GM10248 (cell line): ENCODE data around the gene ALKBH3.
A peak's percentile ranks its signal among the peaks of the same experiment; 100 is the strongest.

Experiments used
- CTCF ChIA-PET: fragments of 300-600 bp; sonication (Branson Sonifier 250); formaldehyde crosslinking; extraction: SDS; loops from one replicate; lab custom pipeline; 2021; ENCODE audit warnings: antibody characterized with exemption; lab: Yijun Ruan, JAX
- POLR2A ChIA-PET: fragments of 350-650 bp; sonication (Branson Sonifier 250); formaldehyde crosslinking; extraction: SDS; loops from one replicate; lab custom pipeline; 2020; ENCODE audit warnings: antibody characterized with exemption; lab: Yijun Ruan, JAX
- DNase-seq: peaks from one replicate; pipeline ENCODE4 v3.0.0; 2012; ENCODE audit errors: extremely low spot score
- TF ChIP-seq, protein P1 (sequence below): IDR thresholded peaks from 2 replicates; pipeline ENCODE4 v1.5.1; 2012; ENCODE audit warnings: mild to moderate bottlenecking, low read depth; ENCODE audit errors: extremely low read depth, missing control alignments, control extremely low read depth

ALKBH3 gene

DNA sequence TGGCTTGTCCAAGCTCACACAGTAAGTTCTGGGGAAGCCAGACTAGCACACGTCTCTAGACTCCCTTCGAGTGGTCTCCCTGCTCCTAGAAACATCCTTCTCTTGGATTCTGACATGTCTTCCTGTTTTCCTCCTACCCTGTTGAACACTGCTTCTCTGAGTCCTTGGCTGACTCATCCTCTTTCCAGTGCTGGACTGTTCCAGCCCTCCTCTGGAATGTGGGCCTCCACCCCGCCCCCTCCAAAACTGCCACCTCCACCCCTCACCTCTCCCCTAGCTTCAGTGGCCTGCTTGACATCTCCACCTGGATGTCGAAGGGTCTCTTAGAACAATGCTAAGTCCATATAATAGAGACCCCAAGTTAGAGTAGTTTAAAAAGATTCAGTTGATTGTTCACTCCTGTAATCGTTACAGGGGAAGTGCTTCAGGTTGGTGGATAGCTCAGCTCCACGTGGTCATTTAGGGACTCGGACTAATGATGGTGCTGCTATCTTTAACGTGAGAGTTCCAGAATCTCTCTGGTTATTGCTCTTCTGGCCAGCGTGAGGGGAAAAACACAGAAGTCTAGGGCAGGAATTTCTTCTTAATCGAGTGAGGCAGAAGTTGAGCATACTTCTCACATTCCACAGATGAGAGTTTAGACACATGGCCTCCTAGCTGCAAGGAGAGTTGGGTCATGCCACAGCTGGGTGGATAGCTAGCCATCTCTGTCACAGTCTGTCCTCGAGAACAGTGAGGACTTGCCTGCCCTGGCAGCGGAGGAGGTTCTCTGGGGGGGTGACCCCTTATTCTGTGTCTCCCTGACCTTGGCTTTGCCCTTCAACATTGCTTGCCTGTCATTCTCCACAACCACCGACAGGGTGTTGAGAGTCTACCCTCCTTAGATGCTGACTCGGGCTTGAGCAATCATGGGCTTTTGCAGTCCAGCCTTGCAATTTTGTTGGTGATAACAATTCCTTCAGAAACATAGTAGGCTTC, 57.1 kb downstream of the ALKBH3 start:
- CTCF ChIA-PET, result interaction anchor here (1.0 to 1.7 kb wide), 2 partner anchors 9 to 129 kb away, joined by 3 to 4 read pairs; partner anchors contain the start of gene ACCS

GRCh38 chr11:43941257-43941994, 60.8 kb downstream of the ALKBH3 start:
- DNase-seq, result peak; percentile 7
- TF ChIP-seq, protein P1, sequence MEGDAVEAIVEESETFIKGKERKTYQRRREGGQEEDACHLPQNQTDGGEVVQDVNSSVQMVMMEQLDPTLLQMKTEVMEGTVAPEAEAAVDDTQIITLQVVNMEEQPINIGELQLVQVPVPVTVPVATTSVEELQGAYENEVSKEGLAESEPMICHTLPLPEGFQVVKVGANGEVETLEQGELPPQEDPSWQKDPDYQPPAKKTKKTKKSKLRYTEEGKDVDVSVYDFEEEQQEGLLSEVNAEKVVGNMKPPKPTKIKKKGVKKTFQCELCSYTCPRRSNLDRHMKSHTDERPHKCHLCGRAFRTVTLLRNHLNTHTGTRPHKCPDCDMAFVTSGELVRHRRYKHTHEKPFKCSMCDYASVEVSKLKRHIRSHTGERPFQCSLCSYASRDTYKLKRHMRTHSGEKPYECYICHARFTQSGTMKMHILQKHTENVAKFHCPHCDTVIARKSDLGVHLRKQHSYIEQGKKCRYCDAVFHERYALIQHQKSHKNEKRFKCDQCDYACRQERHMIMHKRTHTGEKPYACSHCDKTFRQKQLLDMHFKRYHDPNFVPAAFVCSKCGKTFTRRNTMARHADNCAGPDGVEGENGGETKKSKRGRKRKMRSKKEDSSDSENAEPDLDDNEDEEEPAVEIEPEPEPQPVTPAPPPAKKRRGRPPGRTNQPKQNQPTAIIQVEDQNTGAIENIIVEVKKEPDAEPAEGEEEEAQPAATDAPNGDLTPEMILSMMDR, result no peak
- POLR2A ChIA-PET, result no interaction called here
- CTCF ChIA-PET, result interaction anchor here (1.0 to 4.0 kb wide), 4 partner anchors 8 to 376 kb away, joined by 3 to 13 read pairs (median 4); no protein-coding TSS in a partner anchor

More for the DNA sequence above, 57.1 kb downstream of the ALKBH3 start:
- POLR2A ChIA-PET, result interaction anchor here (0.7 kb wide), 1 partner anchor 69 kb away, joined by 5 read pairs; no protein-coding TSS in a partner anchor
- DNase-seq, result no peak
- TF ChIP-seq, protein P1, result no peak

DNA sequence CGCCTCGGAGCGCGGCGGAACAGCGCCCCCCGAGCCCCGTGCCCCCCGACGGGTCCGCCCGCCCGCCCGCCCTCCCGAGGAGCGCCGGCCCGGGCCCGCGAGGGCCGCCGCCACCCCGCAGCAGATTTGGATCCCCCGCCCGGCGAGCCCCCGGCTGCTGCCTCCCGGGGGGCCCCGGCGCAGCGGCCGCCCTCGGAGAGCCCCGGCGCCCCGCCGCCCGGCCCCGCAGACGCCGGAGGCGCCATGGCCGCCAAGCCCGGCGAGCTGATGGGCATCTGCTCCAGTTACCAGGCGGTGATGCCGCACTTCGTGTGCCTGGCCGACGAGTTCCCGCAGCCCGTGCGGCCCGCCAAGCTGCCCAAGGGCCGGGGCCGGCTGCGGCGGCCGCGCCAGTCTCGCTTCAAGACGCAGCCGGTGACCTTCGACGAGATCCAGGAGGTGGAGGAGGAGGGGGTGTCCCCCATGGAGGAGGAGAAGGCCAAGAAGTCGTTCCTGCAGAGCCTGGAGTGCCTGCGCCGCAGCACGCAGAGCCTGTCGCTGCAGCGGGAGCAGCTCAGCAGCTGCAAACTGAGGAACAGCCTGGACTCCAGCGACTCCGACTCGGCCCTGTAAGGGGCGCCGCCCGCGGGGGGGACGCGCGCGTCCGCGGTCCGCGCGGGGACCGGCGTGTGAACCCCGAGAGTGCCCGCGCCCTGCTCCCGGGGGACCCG, 62.2 kb downstream of the ALKBH3 start:
- TF ChIP-seq, protein P1, result no peak
- ChIA-PET POLR2A (no interaction called here), CTCF (interaction anchor here (1.1 to 4.0 kb wide), 2 partner anchors 54 to 377 kb away, joined by 3 to 13 read pairs; no protein-coding TSS in a partner anchor)
- DNase-seq, result no peak

GRCh38 chr11:43943372-43943930, 62.8 kb downstream of the ALKBH3 start:
- TF ChIP-seq, protein P1, result no peak
- no peak for DNase-seq
- ChIA-PET CTCF (interaction anchor here (4.0 kb wide), 1 partner anchor 54 kb away, joined by 13 read pairs; no protein-coding TSS in a partner anchor), POLR2A (no interaction called here)

DNA sequence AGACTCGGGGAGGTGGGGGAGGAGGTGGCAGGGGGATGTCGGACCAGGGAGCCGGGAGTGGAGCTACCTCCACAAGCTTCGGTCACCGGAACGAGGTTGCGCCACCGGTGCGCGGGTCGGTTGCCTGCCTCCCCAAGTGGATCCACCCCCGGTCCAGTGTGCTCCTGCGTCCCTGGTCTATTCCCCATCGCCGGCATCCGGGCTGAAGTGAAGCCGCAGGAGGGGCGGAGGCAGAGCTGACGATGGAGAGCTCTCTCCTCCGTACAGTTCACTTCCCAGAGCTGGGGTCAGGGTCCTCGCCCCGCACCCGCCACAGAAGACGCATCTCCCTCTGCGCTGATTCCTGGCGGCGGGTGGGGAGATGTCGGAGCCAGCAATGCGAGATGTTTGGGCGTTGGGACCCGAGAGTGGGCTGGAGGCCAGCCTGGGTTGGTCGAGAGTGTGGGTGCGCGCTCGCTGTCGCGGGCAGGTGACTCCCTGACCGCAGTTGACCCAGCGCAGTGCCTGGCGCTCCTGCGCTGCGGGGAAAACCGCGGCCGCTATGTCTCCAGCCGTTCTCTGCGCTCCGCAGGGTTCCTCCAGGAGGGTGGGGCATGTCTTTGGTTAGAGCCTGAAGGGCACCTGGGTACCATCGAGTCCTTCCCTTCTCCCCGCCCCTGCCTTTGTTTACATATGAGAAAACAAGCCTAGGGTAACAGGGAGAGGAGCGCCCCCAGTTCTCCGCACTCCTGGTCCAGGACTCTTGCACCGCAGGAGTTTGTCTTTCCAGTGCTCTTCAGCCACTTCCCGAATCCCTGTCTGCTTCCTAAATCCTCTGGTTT, 63.5 kb downstream of the ALKBH3 start:
- peak; percentile 28 for DNase-seq
- TF ChIP-seq, protein P1, result no peak
- ChIA-PET CTCF (interaction anchor here (1.0 to 4.0 kb wide), 3 partner anchors 54 to 385 kb away, joined by 3 to 13 read pairs (median 8); no protein-coding TSS in a partner anchor), POLR2A (no interaction called here)
